GM11168 (cell line): ENCODE data around the gene ANGEL2.
"Not testable (repeated sequence)": the region's sequence is repeated elsewhere in the genome, so short reads cannot be mapped to it uniquely, and the experiment has no call there.

Source experiments
- in situ Hi-C: fragments of 300-500 bp; cut with MboI; formaldehyde crosslinking; loops from one replicate; pipeline ENCODE4 v1.12.0; 2022; ENCODE audit warnings: low sequenced_read_pairs; ENCODE audit not compliant: unreplicated experiment

The ANGEL2 gene

GRCh38 chr1:213015099-213016050, at the start of gene ANGEL2:
Gene ANGEL2, minus strand, starts transcription at chr1:213015867. Its CDS starts 196 bp downstream, at chr1:213015671.
- in situ Hi-C loops: no loop called here

GRCh38 chr1:213061263-213061662, 45.6 kb upstream of the ANGEL2 start:
- in situ Hi-C loops: no loop called here

GRCh38 chr1:213060836-213061235, 45.2 kb upstream of the ANGEL2 start:
- in situ Hi-C loops: no loop called here

GRCh38 chr1:213057264-213058059, 41.8 kb upstream of the ANGEL2 start:
- in situ Hi-C loops: no loop called here

- in situ Hi-C loops: no loop called here
Observed at GRCh38 chr1:213055767-213056166, 40.1 kb upstream of the ANGEL2 start.

- in situ Hi-C loops: no loop called here
Observed at GRCh38 chr1:213054733-213055591, 39.3 kb upstream of the ANGEL2 start.

GRCh38 chr1:213054142-213054541, 38.5 kb upstream of the ANGEL2 start:
- in situ Hi-C loops: no loop called here

GRCh38 chr1:213053455-213053854, 37.8 kb upstream of the ANGEL2 start:
- in situ Hi-C loops: no loop called here

GRCh38 chr1:213051881-213052202, 36.2 kb upstream of the ANGEL2 start:
- in situ Hi-C loops: no loop called here

GRCh38 chr1:213051127-213051880, 35.6 kb upstream of the ANGEL2 start, which contains the start of gene RPS6KC1:
Gene RPS6KC1, plus strand, starts transcription at chr1:213051241. Its CDS starts 164 bp downstream, at chr1:213051405.
- in situ Hi-C loops: no loop called here

- in situ Hi-C loops: no loop called here
Observed at GRCh38 chr1:213050745-213051126, 35.1 kb upstream of the ANGEL2 start.

GRCh38 chr1:213049232-213049631, 33.6 kb upstream of the ANGEL2 start:
- in situ Hi-C loops: no loop called here

- in situ Hi-C loops: not testable (repeated sequence)
Observed at GRCh38 chr1:213045321-213046226, 29.9 kb upstream of the ANGEL2 start.

- in situ Hi-C loops: no loop called here
Observed at GRCh38 chr1:213041443-213041842, 25.8 kb upstream of the ANGEL2 start.

GRCh38 chr1:213035573-213035972, 19.9 kb upstream of the ANGEL2 start:
- in situ Hi-C loops: no loop called here

GRCh38 chr1:213034713-213035112, 19.0 kb upstream of the ANGEL2 start:
- in situ Hi-C loops: no loop called here

GRCh38 chr1:213032651-213033050, 17.0 kb upstream of the ANGEL2 start:
- in situ Hi-C loops: no loop called here

- in situ Hi-C loops: not testable (repeated sequence)
Observed at GRCh38 chr1:213027024-213027423, 11.4 kb upstream of the ANGEL2 start.

- in situ Hi-C loops: no loop called here
Observed at GRCh38 chr1:213020016-213020415, 4.3 kb upstream of the ANGEL2 start.
